Ishikawa (cell line): Measurements from ENCODE around the gene TAS2R60.

Experiments used
- CEBPB ChIP-seq: IDR thresholded peaks from 2 replicates; pipeline ENCODE4 v1.6.1; 2012
- CREB1 ChIP-seq: IDR thresholded peaks from 2 replicates; pipeline ENCODE4 v1.6.1; 2012; ENCODE audit warnings: low read depth
- EGR1 ChIP-seq: IDR thresholded peaks from 2 replicates; pipeline ENCODE4 v1.6.1; 2012
- EP300 ChIP-seq: IDR thresholded peaks from 2 replicates; pipeline ENCODE4 v1.6.1; 2012; ENCODE audit warnings: borderline replicate concordance
- FOXM1 ChIP-seq: IDR thresholded peaks from 2 replicates; pipeline ENCODE4 v1.6.1; 2012; ENCODE audit warnings: low read depth, borderline replicate concordance
- NFIC ChIP-seq: IDR thresholded peaks from 2 replicates; pipeline ENCODE4 v1.6.1; 2012
- RAD21 ChIP-seq: IDR thresholded peaks from 2 replicates; pipeline ENCODE4 v1.6.1; 2012; ENCODE audit warnings: low read depth
- TAF1 ChIP-seq: IDR thresholded peaks from 2 replicates; pipeline ENCODE4 v1.6.1; 2012; ENCODE audit warnings: low read depth, mild to moderate bottlenecking
- TCF12 ChIP-seq: IDR thresholded peaks from 2 replicates; pipeline ENCODE4 v1.6.1; 2012; ENCODE audit warnings: low read depth
- TEAD4 ChIP-seq: IDR thresholded peaks from 2 replicates; pipeline ENCODE4 v1.6.1; 2012
- YY1 ChIP-seq: IDR thresholded peaks from 2 replicates; pipeline ENCODE4 v1.6.1; 2012; ENCODE audit warnings: low read depth
- TF ChIP-seq, protein P1 (sequence below): IDR thresholded peaks from 2 replicates; pipeline ENCODE4 v1.6.1; 2012; ENCODE audit warnings: low read depth, mild to moderate bottlenecking
- TF ChIP-seq, protein P2 (sequence below): IDR thresholded peaks from 2 replicates; pipeline ENCODE4 v1.6.1; 2012
- TF ChIP-seq, protein P3 (sequence below): IDR thresholded peaks from 2 replicates; pipeline ENCODE4 v1.6.1; 2012

DNA sequence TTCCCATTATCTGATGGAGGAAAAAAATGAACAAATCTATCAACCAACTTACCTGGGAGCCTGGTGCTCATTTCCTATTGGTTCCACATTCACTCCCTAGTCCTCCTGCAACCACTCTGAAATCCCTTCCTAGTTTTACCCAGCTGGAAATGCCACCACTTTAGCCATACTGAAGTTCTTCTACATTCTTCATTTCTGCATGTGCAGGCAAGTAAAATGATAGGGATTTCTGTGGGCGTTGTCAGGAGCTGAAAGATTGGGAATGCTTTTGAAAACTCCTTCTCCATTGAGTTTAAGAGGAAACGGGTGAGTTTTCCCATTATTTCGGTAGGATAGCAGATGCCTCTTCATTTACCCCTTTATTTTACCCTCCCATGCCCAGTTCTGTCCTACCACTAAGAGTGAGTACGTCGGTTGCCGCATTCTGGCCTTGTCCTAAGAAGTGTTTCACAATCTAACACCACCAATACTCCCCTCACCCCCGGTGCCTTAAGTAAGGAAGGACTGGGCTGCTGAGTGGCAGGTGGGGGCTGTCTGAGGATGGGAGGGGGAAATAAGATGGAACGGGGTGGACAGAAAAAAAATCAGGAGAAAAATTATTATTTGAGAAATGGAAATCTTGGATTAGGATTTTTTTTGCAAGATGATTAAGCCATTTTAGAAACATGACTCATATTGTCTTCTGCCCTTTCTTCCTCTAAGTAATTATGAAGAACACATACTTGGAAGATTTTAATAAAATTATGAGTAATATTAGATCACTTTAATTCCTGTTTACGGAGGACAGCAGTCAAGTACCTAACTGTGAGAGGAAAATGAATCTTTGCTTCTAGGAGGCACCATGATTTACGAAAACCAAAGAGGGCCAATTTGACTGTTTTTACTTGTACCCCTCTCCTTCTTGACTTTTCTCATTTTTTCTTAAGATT is 13.2 kb upstream of the TAS2R60 start:
- TF ChIP-seq CEBPB (no peak), EP300 (no peak), TAF1 (no peak), TCF12 (no peak), RAD21 (no peak), CREB1 (no peak), YY1 (no peak), NFIC (no peak), EGR1 (no peak), TEAD4 (no peak), FOXM1 (no peak)
- TF ChIP-seq, protein P1, sequence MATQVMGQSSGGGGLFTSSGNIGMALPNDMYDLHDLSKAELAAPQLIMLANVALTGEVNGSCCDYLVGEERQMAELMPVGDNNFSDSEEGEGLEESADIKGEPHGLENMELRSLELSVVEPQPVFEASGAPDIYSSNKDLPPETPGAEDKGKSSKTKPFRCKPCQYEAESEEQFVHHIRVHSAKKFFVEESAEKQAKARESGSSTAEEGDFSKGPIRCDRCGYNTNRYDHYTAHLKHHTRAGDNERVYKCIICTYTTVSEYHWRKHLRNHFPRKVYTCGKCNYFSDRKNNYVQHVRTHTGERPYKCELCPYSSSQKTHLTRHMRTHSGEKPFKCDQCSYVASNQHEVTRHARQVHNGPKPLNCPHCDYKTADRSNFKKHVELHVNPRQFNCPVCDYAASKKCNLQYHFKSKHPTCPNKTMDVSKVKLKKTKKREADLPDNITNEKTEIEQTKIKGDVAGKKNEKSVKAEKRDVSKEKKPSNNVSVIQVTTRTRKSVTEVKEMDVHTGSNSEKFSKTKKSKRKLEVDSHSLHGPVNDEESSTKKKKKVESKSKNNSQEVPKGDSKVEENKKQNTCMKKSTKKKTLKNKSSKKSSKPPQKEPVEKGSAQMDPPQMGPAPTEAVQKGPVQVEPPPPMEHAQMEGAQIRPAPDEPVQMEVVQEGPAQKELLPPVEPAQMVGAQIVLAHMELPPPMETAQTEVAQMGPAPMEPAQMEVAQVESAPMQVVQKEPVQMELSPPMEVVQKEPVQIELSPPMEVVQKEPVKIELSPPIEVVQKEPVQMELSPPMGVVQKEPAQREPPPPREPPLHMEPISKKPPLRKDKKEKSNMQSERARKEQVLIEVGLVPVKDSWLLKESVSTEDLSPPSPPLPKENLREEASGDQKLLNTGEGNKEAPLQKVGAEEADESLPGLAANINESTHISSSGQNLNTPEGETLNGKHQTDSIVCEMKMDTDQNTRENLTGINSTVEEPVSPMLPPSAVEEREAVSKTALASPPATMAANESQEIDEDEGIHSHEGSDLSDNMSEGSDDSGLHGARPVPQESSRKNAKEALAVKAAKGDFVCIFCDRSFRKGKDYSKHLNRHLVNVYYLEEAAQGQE, result no peak
- TF ChIP-seq, protein P2, sequence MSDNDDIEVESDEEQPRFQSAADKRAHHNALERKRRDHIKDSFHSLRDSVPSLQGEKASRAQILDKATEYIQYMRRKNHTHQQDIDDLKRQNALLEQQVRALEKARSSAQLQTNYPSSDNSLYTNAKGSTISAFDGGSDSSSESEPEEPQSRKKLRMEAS, result no peak
- TF ChIP-seq, protein P3, sequence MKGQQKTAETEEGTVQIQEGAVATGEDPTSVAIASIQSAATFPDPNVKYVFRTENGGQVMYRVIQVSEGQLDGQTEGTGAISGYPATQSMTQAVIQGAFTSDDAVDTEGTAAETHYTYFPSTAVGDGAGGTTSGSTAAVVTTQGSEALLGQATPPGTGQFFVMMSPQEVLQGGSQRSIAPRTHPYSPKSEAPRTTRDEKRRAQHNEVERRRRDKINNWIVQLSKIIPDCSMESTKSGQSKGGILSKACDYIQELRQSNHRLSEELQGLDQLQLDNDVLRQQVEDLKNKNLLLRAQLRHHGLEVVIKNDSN, result no peak
